HPDE6-E6E7 (cell line): Measurements from ENCODE around the gene MPO.

Source experiments
- DNase-seq: peaks from one replicate; pipeline ENCODE4 v3.0.0; 2011; ENCODE audit warnings: missing footprints; ENCODE audit errors: extremely low spot score

Gene MPO

DNA sequence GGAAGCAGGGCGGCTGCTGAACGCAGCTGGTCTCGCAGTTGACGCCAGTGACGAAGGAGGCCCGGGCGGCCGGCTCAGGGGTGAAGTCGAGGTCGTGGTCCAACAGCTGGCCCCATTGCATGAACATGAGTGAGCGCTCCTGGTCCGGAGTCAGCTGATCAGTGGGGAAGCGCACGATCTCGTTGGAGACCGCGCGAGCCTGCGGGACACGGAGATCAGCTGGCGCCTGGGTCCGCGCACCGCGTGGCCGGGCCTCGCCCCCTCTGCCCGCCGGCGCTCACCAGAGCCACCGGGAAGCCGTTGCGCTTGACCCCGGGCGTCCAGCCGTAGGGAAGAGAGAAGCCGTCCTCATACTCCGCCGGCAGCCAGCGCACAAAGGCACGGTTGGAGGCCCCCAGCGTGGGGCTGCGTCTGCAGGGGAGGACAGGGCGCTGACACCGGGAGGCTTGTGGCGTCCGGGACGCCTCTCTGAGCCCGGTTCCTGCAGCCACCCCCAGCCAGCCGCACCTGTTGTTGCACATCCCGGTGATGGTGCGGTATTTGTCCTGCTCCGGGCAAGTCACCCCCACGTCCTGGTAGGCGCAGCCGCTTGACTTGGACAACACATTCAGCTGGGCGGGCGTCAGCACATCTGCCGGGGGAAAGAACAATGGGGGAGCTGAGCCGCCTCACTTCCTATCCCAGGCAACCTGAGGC, 1.6 kb downstream of the MPO start:
- DNase-seq: no peak

DNA sequence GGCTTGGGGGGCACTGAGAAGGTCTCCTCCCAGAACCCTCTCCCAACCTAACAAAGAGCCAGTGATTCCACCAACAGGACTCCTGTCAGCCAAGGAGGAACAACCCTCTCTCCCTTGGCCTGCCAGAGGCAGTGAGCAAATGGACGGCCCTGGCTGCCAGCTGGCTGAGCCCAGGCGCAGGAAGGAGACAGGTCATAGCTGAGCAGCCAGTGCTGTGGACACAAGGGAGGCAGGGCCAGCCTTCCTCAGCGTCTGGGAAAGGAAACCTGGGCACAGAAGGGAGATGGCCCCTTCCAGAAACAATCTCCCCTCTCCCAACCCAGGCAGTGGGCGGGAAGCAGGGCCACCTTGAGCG, 2.1 kb downstream of the MPO start:
- no peak for DNase-seq

DNA sequence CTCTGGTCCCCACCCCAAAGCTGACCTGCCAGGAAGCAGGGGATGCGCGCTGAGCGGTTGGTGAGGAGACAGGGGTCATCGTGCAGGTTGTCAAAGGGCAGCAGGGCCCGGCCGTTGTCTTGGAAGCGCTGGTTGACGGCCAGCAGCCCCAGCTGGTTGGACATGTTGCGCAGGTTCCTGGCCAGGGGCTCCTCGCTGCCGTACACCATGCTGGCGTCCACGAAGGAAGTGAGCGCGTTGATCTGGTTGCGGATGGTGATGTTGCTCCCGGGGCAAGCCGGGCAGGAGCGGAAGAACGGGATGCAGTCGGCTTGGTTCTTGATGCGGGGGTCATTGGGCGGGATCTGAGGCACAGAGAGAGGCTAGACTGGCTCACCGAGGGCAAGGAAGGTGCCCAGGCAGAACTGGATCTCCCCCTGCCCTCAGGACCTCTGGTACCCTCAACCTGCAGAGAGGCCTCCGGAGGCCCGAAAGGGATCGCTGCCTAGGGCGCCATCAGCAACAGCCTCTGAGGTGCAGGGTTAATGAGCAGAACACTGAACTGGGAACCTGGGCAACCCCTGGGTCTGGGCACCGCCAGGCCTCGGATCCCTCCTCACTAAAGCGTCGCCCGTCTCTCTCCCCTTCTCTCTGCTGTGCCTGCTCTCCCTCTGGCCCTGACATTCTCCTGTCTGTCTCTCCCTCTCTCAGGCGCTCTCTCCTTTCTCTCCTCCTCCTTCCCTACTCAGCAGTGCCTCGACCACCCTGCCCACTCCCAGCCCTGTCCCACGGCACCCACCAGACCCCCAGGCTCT, 2.7 kb downstream of the MPO start:
- DNase-seq: no peak

DNA sequence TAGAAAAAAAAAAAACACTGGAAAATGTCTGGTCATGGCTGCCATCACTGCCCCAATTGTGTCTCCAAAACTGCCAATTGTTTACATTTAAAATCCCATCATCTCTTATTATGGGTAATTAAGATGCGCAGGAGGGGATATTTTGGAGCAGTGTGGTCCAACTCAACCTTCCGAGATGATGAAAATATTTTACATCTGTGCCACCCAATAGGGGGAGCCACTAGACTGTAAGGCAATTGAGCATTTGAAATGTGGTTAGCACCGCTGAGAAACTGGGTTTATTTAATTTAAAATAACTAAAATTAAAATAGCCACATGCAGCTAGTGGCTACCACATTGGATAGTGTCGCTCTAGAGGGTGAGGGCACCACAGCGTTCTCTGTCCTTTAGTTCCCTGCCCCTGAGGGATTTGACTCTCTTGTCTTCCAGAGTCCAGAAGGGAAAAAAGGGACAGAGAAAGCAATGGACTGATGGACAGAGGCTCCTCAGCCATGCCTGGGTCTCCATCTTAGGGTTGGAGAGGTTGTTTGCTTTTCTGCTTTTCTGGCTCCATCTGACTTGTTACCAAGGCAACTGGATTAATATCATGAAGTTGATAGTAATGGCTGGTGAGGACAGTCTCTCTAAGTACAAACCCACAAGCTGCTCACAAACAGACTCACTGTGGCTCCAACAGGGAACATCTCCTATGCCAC, 3.5 kb downstream of the MPO start:
- DNase-seq: no peak

DNA sequence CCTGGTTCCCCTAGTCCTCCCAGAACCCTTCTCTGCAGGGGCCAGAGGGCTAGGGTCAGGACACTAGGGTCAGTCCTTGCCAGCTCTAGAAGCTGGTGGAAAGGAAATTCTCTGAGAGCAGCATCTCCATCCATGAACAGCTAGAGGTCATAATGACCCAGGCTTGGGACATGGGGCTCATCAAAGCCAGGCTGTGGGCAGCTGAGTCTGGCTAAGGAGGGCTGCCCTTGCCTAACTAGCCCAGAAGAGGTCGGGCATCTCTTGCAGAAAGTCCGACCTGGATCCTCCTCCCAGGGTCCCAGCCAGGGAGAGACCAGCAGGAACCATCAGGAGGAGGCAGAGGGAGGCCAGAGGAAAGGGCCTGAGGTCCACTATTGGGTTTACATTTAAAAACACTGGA, 4.3 kb downstream of the MPO start:
- no peak for DNase-seq

DNA sequence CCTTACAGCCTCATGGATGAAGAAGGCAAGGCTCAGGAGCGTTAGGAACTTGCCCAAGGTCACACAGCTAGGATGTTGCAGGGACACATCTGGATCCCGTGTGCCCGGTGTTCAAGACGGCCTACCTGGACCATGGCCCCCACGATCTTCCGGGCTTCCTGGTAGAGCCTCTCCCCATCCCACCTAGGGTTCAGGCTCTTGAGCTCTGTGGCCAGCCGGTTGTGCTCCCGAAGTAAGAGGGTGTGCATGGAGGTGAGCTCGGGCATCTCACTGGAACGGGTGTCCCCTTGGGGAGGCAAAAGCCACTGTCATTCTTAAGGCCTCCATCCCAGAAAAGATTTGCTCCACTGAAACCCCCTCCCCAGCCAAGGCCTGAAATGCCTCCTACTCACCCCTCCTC, 5.3 kb downstream of the MPO start:
- DNase-seq: no peak

DNA sequence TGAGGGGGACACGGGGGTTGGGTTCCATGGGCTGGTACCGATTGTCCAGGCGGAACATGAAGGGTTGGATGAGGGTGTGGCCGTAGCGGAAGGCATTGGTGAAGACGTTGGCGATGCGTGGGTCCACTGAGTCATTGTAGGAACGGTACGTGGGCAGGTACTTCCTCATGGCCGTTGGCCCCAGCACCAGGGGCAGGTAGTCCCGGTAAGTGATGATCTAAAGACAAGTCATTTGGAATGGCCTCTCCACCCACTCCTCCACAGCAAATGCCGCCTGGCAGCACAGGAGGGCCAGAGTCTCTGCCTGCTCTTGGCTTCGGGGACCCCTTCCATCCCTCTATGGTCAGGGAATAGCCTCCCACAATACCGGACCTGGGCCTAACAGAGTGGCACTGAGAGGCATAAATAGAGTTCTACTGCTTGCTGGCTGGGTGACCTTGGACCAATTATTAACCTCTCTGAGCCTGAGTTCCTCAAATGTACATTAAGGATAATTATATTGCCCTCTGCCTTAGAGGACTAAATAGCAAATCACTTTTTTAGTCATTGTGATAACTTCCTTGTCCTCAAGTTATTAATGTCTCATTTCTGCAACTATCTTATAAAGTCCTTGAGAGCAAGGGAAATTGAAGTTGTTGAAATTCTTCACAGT, 7.2 kb downstream of the MPO start:
- DNase-seq: no peak

DNA sequence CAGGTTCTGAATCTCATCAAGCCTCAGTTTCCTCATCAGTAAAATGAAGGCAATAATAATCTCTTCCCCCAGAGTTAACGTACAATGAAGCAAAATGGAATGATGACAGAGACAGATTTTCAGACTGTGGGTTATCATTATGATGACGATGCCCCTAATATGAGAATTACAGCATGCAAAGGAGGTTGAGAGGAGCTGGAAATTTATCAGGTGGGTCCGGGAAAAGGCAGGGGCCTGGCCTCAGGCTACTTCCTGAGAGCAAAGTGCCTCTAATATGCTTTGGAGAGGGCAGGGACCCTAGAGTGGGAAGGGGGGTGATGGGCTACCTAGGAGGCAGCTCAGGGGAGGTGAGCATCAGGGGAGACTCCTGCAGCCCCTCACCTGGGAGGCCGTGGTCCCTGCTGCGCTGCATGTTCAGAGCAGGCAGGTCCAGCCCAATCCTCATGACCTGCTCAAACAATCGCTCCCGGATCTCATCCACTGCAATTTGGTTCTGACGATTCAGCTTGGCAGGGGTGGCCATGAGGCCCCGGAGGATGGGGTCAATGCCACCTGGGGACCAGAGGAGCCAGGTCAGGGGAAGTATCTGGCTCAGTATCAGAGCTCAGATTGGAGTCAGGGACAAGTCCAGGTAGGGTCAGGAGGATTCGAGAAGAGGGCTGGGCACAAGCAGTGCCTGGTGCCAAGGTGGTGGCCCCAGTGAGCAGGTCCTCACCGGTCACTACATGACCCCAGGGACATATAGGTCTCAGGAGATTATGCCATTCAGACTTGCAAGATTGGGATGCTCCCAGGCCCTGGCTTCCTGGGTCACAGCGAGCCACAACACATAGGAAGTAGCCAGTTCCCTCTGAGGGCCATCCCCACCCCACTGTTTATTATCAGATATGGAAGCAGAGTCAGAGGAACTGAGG, 8.1 kb downstream of the MPO start:
- DNase-seq: no peak

DNA sequence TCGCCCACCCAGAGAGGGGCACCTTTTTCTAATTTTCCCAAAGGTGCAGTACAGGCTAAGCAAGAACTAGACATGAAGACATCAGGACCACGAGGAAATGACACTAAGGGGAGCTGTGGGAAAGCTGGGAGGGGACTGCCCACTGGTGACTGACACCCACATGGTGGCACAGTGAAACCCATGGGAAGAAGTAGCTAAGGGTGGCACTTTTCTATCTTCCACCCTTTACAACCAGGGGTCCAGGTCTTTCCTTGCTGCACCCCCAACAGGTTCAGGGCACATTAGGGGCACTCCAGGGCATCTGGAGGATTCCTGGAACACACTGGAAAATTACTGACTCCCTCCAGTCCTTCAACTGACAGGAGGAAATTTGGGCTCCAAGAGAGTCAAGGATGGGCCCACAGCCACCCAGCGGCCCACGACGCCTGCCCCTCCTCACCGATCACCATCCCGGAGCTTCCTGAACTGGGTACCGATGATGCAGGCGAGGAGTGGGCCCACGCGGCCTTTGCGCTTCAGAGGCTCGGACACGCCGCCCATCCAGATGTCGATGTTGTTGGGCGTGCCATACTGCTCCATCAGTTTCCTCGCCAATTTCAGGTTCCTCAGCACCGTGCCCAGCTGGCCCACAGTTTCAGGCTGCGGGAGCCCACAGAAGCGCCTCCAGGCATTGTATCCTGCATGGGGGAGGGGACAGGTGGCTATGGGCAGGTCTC, 9.4 kb downstream of the MPO start:
- DNase-seq: no peak

DNA sequence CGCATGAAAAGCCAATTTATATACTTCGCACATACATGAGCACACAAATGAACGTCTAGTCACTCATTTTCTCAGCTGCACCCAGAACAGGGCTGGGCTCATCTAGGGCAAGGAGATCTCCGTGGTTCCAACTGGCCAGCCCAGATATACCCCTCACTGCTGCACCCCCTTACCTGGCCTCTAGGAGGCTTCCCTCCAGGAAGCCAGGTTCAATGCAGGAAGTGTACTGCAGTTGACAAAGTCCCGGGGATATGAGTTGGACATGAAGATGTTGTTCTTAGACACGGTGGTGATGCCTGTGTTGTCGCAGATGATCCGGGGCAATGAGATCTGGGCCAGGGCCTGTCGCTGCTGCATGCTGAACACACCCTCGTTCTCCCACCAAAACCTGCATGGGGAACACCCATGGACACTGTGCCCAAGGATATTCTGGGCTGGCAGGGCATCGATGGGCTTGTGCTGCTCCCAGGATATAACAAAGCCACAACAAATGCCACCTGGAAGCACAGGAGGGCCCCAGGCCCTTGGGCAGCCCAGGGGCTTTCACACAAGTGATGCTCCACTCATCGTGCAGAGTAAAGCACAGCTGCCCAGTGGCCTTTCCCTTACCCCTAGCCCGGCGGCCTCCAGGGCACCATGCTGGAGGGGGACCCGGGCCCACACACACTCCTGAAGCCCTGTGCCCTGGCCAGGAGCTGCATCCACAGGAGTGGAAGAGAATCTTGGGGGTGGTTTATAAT, 10.1 kb downstream of the MPO start:
- no peak for DNase-seq

DNA sequence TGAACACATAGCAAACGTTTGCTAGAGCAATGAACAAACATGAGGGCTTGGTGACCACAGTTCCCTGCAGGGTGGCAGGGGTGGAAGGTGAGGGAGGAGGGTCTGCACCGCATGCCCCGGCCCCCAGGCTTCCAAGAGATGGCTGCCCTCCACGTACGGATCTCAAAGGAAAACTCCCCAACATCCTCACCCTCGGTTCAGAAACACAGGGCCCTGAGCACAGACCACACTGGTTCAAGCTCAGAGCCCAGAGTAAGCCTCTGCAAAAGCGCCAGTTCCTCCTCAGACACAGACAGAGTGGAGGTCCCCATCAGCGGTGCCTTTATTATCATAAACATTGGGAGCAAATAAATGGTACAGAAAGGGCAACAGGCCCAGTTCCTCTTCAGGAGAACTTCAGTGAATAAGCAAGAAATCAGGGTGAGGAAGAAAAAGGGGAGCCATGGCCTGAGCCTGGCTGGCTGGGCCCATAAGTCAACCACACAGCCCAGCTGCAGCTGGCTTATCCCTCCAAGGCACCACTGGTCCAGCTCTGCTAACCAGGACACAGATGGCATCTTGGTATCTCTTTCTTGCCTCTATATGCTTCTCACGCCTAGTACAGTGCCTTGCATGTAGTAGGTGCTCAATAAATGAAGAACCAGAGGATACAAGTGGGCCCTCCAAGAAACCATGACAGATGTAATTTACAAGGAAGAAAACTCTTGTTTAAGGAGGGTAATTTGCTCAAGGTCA, 11.0 kb downstream of the MPO start:
- DNase-seq: no peak

DNA sequence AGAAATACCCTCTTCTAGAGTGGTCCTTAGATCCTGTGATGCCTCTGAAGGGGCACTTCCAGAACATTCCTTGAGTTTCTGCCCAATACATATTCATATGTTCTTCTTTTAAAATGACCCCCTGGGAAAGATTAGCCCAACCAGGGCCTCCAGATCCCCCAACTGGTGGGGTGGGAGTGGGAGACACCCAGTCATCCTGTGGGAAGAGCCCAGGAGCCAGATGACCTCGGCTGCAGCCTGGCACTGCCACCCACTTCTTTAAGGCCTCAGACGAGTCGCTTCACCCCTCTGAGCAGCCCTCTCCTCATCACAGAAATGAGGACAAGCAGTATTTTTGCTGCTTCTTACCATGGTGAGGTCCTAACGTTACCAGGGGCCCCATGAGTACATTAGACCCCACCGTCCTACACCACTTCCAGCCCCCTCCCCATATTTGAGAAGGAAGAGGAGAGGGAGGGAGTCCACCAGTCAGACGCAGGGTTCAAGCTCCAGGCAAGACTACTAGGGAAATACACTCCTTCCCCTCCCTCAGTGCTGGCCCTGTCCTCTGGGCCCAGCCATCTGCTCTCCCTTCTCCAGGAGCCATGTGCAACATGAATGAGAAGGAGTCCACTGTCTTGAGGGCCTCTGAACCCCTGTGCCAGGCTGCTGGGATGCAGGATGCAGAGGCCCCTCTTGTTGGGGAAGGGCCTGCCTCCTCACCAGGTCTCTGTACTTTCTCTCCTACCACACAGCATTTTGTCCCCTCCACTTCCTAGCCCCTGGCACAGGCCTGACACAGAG, 11.8 kb downstream of the MPO start:
- DNase-seq: no peak

DNA sequence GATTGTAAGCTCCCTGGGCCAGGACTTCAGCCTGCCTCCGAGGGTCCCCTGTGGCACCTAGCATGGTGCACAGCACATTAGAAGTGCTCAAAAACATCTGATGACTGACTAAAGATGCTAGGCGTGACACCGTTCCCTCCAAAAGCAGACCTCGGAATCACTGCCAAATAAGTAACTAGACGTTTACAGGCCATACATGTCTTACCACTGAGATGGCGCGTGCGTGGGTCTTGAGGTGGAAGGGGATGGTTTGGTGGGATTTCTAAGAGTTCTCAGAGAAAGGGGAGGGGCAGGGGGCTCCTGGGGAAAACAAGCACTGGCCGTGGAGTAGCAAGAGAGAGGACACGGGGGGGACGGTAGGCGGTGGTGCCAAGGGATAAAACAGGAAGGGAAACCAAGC, 12.4 kb downstream of the MPO start:
- no peak for DNase-seq

DNA sequence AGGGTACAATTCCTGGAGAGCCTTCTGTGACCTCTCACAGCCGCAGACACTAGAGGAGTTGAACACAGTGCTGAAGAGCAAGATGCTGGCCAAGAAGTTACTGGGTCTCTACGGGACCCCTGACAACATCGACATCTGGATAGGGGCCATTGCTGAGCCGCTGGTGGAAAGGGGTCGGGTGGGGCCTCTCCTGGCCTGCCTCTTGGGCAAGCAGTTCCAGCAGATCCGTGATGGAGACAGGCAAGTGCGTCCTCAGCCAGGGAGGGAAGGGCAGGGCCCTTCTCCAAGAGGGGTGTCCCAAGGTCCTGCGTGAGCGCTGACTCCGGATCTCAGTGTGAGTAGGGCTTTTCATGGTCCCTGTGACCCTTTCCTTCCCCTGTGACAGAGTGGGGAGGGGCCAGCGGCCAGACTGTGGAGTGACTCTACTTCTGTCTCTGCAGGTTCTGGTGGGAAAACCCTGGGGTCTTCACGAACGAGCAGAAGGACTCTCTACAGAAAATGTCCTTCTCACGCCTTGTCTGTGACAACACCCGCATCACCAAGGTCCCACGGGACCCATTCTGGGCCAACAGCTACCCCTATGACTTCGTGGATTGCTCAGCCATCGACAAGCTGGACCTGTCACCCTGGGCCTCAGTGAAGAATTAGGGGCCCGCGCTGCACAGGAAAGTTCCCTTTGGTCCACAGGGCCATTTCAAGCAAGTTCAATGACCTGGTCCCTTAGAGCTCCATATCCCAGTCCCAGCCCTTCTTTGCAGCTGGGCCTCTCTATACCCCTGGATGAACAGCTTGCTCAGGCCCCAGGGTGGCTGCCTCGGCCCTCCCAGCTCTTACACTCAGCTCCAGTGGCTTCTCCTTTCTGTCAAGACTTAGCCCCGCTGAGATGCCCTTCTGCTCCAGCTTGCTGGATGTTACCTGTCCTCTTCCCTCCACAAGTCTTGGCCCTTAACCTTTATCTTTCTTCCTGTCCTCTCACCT, 13.1 kb downstream of the MPO start:
- no peak for DNase-seq

DNA sequence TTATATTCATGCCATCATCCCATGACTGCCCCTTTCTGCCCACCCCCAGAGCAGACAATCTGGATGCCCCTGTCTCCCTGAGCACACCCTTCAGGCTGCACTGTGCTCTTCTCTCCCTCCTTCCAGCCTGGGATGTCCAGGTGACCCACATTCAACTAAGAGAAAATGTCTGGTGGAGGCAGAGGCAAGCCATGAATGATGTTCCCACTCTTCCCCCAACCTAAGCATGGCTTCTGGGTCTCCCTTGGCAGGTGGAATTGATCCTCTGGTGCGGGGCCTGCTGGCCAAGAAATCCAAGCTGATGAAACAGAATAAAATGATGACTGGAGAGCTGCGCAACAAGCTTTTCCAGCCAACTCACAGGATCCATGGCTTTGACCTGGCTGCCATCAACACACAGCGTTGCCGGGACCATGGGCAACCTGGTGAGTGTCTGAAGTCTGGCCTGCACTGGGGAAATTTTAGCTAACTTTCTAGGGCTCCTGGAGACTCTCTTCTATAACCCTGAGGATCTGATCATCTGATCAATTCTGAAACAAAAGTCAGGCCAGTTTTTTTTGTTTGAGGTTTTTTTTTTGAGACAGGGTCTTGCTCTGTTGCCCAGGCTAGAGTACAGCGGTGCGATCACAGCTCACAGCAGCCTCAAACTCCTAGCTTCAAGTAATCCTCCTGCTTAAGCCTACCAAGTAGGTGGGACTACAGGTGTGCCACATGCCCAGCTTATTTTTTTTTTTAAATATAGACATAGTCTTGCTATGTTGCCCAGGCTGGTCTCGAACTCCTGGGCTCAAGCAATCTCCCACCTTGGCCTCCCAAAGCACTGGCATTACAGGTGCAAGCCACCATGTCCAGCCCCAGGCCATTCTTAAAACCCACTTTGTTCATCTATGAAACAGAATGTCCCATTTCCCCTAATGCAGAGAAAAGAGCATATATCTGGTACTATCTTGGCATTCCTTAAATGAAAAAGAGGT, 14.5 kb downstream of the MPO start:
- DNase-seq: no peak

DNA sequence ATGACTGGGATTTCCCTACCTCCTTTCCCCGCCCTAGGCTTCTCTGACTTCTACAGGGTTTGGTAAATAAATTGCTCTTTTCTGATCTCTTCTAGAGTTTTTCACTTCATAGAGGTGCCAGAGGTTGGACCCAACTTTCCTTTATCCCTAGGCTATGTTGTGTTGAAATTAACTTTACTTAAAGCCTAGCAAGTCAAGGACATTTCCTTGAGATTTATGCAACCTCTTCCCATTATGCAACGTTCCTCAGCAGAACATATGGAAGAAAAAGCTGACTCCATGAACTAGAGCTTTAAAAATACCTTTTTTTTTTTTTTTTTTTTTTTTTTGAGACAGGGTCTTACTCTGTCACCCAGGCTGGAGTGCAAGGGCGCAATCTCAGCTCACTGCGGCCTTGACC, 15.5 kb downstream of the MPO start:
- no peak for DNase-seq
